Measurements from ENCODE around the gene SLC25A19. TPM values are rescaled to one million over a fixed set of nuclear protein-coding genes. Genes with fewer than 3 reads are reported as not detected.

The SLC25A19 gene
- total and polyA plus RNA-seq, 9 of the 15 experiments (the other 6 are each of a cell fraction or from before 2014, with no cell fraction given), result 33.4 to 76.6 (median 55.3) TPM

- TF ChIP-seq ZNF609 (CRISPR knock-in tag; IDR thresholded peaks at IDR 0.05; ENCODE audit: borderline replicate concordance) (peak; percentile 36; the same call in 1 of the 2 replicates), HNRNPK (IDR thresholded peaks at IDR 0.05; ENCODE audit: low read depth, low read length, poor library complexity, severe bottlenecking) (no peak), ZNF41 (CRISPR knock-in tag; conservative IDR thresholded peaks at IDR 0.05) (no peak), FOXM1 (IDR thresholded peaks at IDR 0.05; ENCODE audit: low read depth) (no peak), FOXM1 (CRISPR knock-in tag; IDR thresholded peaks at IDR 0.05; ENCODE audit: low read depth) (no peak), THRA (IDR thresholded peaks at IDR 0.05) (no peak), RHOXF2B (CRISPR knock-in tag; conservative IDR thresholded peaks at IDR 0.05) (0 out of 2 replicates have a peak, but pooled peaks have one; percentile 52), PTBP1 (IDR thresholded peaks at IDR 0.05; ENCODE audit: low read depth, low read length) (no peak), ZNF551 (CRISPR knock-in tag; IDR thresholded peaks at IDR 0.05) (no peak), TEAD4 (IDR thresholded peaks at IDR 0.05; ENCODE audit: low read length) (no peak), TEAD4 (CRISPR knock-in tag; IDR thresholded peaks at IDR 0.05; ENCODE audit: borderline replicate concordance) (no peak), CREB1 (IDR thresholded peaks at IDR 0.05) (peak; percentile 32; the same call in 1 of the 2 replicates), CREB1 (CRISPR knock-in tag; IDR thresholded peaks at IDR 0.05) (no peak), ETS2 (tag; IDR thresholded peaks at IDR 0.05; ENCODE audit: borderline replicate concordance, poor library complexity, severe bottlenecking) (peak; percentile 24)
Measured at GRCh38 chr17:75289832-75290337, 652 bp upstream of the SLC25A19 start (continued).
